ENCODE data around the gene IGF2.

DNA sequence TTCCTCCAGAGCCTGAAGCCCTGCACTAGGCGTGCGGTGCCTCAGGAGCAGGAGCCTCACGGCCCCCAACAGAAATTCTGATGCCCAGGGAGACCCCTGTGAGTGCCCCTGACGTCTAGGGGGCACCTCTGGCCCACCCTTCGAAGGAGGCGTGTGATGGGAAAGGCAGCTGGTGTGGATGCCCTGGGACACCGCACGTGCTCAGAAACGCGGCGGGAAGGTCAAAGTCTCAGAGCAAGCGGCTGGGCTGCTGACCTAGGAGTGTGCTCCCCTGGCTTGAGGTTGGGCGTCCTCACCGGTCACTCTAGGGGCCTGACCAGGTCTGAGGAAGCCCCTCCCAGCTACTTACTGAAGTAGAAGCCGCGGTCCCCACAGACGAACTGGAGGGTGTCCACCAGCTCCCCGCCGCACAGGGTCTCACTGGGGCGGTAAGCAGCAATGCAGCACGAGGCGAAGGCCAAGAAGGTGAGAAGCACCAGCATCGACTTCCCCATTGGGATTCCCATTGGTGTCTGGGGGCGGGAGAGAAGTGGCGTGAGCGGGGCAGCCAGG, 4.1 kb downstream of the IGF2 start:
- TF ChIP-seq, protein P1, sequence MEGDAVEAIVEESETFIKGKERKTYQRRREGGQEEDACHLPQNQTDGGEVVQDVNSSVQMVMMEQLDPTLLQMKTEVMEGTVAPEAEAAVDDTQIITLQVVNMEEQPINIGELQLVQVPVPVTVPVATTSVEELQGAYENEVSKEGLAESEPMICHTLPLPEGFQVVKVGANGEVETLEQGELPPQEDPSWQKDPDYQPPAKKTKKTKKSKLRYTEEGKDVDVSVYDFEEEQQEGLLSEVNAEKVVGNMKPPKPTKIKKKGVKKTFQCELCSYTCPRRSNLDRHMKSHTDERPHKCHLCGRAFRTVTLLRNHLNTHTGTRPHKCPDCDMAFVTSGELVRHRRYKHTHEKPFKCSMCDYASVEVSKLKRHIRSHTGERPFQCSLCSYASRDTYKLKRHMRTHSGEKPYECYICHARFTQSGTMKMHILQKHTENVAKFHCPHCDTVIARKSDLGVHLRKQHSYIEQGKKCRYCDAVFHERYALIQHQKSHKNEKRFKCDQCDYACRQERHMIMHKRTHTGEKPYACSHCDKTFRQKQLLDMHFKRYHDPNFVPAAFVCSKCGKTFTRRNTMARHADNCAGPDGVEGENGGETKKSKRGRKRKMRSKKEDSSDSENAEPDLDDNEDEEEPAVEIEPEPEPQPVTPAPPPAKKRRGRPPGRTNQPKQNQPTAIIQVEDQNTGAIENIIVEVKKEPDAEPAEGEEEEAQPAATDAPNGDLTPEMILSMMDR (IDR thresholded peaks at IDR 0.05), result no peak
- no peak for TF ChIP-seq POLR2A (IDR thresholded peaks at IDR 0.05)

All from testis (tissue), 2 donors.